DMS 273 (cell line): ENCODE data around the gene MOCS3.

Experiments used
- DNase-seq: peaks from one replicate; lab custom pipeline; 2025; ENCODE audit not compliant: unreplicated experiment; lab: John Stamatoyannopoulos, UW

Gene MOCS3

DNA sequence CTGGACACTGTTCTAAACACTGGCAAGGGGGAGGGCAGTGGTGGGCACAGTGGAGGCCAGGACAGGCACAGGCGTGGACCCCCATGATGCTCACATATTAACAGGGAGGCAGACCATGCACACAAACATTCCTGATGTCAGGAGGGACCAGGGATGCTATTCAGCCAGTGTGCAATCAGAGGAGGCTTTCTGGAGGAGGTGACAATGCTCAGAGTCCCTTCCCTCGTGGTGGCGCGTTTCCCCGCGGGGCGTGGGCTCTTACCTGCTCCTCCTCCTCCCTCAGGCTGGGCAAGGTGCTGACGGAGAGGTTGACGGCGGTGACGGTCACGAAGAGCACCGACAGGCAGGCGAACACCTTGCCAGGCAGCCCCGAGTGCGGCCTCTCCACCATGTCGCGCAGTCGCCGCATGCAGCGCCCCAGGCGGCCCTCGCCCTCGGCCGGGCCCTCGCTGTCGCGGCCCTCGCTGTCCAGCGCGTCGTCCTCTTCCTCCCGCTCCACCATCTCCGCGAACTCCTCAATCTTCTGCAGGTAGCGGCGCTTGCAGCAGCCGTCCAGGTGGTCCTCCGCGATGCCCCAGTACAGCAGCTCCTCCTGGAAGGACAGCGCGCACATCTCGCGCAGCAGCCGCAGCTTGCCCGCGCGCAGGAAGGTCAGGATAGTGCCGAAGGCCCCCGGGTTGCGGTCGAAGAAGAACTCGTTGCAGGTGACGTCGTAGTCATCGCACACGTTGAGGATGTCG lies 50.9 kb downstream of the MOCS3 start:
- no peak for DNase-seq

DNA sequence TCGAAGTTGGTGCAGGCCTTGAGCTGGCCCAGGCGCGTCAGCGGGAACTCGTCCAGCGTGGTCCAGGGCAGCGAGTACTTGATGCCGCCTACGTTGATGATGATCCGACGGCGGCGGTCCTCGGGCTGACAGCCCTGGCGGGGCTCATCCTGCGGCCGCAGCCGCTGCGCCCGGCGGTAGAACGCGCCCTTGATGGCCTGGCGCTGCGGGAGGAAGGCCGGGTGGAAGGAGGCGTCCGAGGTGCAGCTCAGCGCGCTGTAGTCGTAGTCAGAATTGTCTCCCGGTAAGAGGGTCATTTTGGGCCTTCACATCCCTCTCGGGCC lies 51.4 kb downstream of the MOCS3 start:
- DNase-seq: no peak

DNA sequence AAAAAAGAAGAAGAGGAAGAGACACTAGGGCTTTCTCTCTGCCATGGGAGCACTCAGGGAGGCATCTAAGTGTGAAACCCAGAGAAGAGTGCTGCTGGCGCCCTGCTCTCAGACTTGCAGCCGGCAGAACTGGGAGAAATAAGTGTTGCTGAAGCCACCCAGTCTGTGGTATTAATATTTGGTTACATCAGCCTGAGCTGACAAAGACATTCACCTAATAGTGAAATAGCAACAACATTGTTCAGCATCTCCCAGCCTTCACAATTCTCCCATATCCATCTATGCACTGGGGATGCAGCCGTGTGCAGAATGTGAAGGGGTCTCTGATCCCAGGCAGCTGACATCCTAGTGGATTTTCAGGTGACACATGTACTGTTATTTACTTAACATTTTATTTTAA lies 52.3 kb downstream of the MOCS3 start:
- DNase-seq: no peak

DNA sequence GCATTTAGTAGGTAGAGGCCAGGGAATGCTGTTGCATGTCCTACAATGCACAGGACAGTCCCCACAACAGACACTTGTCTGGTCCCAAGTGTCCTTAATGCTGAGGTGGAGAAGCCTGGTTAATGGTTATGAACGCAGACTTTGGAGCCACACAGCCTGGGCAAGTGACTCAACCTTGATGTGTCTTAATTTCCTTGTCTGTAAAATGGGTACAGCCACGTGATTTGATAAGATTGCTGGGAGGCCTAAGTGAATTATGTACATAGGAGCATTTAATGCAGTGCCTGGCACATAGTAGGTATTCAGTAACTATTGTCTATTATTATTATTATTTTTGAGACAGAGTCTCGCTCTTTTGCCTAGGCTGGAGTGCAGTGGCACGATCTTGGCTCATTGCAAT lies 52.9 kb downstream of the MOCS3 start:
- DNase-seq: no peak

- no peak for DNase-seq
Observed at GRCh38 chr20:51012357-51012756, 53.7 kb downstream of the MOCS3 start.
